Uterus (tissue), 4 donors: ENCODE data around the gene NIT2. TPM values are rescaled to one million over a fixed set of nuclear protein-coding genes. Genes with fewer than 3 reads are reported as not detected.

Experiments used
- DNase-seq, 2 donors: peaks; one replicate each; pipeline ENCODE4 v3.0.0-alpha.2; 2019 to 2020
- H3K27ac ChIP-seq, 2 donors: fragments of 200-600 bp; sonication (generic); 1 replicate in 1 of 2; 2 replicates in 1 of 2; pipeline ENCODE4 v1.5.1; 2016 to 2018
- H3K27me3 ChIP-seq, 2 donors: fragments of 200-600 bp; sonication (generic); one replicate each; pipeline ENCODE4 v1.5.1; 2018 to 2019; ENCODE audit warnings: control low read depth in 1 of 2
- H3K36me3 ChIP-seq, 2 donors: fragments of 200-600 bp; sonication (generic); one replicate each; pipeline ENCODE4 v1.5.1; 2019; ENCODE audit warnings: control low read depth in 1 of 2
- H3K4me1 ChIP-seq, 2 donors: fragments of 200-600 bp; sonication (generic); one replicate each; pipeline ENCODE4 v1.5.1; 2018 to 2019; ENCODE audit warnings: control low read depth in 1 of 2
- H3K4me3 ChIP-seq, 2 donors: fragments of 200-600 bp; sonication (generic); 1 replicate in 1 of 2; 2 replicates in 1 of 2; pipeline ENCODE4 v1.5.1; 2018 to 2019; ENCODE audit warnings: mild to moderate bottlenecking in 1 of 2
- H3K9me3 ChIP-seq, 2 donors: fragments of 200-600 bp; sonication (generic); one replicate each; pipeline ENCODE4 v1.5.1; 2019; ENCODE audit warnings: control low read depth in 1 of 2
- POLR2A ChIP-seq, 2 donors: fragments of 450-650 bp; IDR thresholded peaks; one replicate each; pipeline ENCODE4 v1.6.1; 2016; ENCODE audit warnings: antibody characterized with exemption in 2 of 2, mild to moderate bottlenecking in 1 of 2, moderate library complexity in 1 of 2
- intact Hi-C: fragments of 100-400 bp; cut with DNase I; formaldehyde crosslinking; loops from one replicate; pipeline ENCODE4 v1.15.1; 2023; ENCODE audit warnings: low total_unique reads
- total RNA-seq, 4 donors: library from RNA; depleted of rRNA in 3 of 4; stranded (reverse); fragments of >200 nt in 3 of 4; gene quantifications; one replicate each; pipeline versions ENCODE4 v1.1.0 to v1.2.4, GENCODE V29; 2014 to 2023
- TF ChIP-seq, protein P1 (sequence below), 4 experiments: fragments of 200-600 bp in 2 of 4; fragments of 450-650 bp in 2 of 4; sonication (generic) in 2 of 4; IDR thresholded peaks; one replicate each; pipeline ENCODE4 v1.5.1; 2016 to 2019; ENCODE audit warnings: antibody characterized with exemption in 4 of 4, mild to moderate bottlenecking in 2 of 4, moderate library complexity in 1 of 4
- donor health status: DM: yes; HTN: yes; CAD: no.

NIT2 gene
- total RNA-seq, 4 donors from 2014 or later: 12.4 to 39.0 (median 19.2) TPM

DNA sequence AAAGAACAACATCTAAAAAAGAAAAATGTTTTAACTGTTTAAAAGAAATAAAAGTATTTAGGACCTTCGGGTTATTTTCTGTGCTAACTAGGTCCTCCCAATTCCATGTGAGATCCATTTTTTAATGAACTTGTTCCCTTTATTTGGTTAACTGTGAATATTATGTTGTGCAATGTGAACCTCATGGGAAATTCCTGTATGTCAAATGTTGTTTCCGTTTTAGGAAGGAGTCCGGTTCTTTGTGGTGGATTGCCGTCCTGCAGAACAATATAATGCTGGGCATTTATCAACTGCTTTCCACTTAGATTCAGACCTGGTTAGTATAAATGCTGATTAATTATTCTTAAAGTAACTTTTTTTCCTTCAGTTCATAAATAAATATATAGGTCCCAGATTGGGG, 35.5 kb upstream of the NIT2 start:
- H3K4me1 ChIP-seq: no peaks in the 10 kb centered on the region
- no peaks in the 10 kb centered on the region for H3K9me3 ChIP-seq
- no peak for DNase-seq
- H3K27ac ChIP-seq: no peak overlapping the region
- TF ChIP-seq, protein P1, sequence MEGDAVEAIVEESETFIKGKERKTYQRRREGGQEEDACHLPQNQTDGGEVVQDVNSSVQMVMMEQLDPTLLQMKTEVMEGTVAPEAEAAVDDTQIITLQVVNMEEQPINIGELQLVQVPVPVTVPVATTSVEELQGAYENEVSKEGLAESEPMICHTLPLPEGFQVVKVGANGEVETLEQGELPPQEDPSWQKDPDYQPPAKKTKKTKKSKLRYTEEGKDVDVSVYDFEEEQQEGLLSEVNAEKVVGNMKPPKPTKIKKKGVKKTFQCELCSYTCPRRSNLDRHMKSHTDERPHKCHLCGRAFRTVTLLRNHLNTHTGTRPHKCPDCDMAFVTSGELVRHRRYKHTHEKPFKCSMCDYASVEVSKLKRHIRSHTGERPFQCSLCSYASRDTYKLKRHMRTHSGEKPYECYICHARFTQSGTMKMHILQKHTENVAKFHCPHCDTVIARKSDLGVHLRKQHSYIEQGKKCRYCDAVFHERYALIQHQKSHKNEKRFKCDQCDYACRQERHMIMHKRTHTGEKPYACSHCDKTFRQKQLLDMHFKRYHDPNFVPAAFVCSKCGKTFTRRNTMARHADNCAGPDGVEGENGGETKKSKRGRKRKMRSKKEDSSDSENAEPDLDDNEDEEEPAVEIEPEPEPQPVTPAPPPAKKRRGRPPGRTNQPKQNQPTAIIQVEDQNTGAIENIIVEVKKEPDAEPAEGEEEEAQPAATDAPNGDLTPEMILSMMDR (IDR thresholded peaks at IDR 0.05): no peak
- TF ChIP-seq POLR2A (IDR thresholded peaks at IDR 0.05): no peak
- intact Hi-C loops: no loop called here
- no peaks in the 10 kb centered on the region for H3K36me3 ChIP-seq
- H3K27me3 ChIP-seq: no peaks in the 10 kb centered on the region
- no peak overlapping the region for H3K4me3 ChIP-seq

DNA sequence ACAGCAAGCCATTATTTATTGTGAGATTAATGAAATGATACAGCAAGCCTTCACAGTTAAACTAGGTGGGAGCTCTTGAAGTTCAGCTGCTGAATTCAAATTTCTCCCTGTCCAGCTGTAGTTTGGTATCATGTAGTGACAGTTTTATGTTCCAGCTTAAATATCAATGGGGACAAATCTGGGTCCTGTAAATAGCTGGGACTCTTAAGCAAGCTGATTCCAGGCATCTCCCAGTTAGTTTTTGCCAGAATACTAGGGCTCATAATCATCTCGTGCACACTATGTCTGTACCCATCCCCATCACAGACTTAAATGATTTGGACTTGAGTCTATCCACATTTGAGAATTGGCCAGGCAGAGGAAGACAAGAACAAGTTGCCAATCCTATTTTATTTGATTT, 27.9 kb upstream of the NIT2 start:
- no peak overlapping the region for H3K27ac ChIP-seq
- H3K36me3 ChIP-seq: peaks cover 0 to 3% of the 10 kb centered on the region in 2 donors
- DNase-seq: no peak
- H3K9me3 ChIP-seq: no peaks in the 10 kb centered on the region
- TF ChIP-seq, protein P1 (IDR thresholded peaks at IDR 0.05): no peak
- TF ChIP-seq POLR2A (IDR thresholded peaks at IDR 0.05): no peak
- no peaks in the 10 kb centered on the region for H3K27me3 ChIP-seq
- H3K4me3 ChIP-seq: no peak overlapping the region
- H3K4me1 ChIP-seq: no peaks in the 10 kb centered on the region
- intact Hi-C loops: no loop called here

DNA sequence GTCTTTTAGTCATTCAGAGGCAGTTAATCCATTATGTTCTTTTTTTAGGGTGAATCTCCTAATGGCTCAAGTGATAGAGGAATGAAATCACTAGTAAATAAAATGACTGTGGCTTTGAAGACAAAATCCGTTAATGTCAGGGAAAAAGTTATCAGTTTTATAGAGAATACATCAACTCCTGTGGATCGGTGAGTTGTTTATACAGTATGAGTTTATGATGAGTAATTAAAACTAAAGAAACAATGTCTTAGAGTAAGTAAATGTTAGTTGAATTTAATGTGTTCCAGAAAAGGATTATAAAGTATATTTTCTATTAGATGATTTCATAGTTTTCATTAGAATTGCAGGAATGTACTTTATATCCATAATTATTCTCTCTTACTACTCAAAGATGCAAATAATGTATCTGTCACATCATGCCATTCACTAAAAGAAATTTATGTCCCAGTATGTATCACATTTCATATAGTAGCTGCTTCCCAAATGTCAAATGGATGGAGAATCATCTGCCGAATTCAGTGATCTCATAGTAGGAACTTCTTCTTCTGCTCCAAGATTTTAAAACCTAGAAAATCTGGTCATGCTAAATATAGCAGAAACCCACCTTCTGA, 24.1 kb upstream of the NIT2 start:
- DNase-seq: no peak
- H3K4me3 ChIP-seq: no peak overlapping the region
- no peaks in the 10 kb centered on the region for H3K9me3 ChIP-seq
- TF ChIP-seq, protein P1 (IDR thresholded peaks at IDR 0.05): no peak
- no peak for TF ChIP-seq POLR2A (IDR thresholded peaks at IDR 0.05)
- no peaks in the 10 kb centered on the region for H3K27me3 ChIP-seq
- H3K4me1 ChIP-seq: no peaks in the 10 kb centered on the region
- no peak overlapping the region for H3K27ac ChIP-seq
- intact Hi-C loops: no loop called here
- H3K36me3 ChIP-seq: no peaks in the 10 kb centered on the region

DNA sequence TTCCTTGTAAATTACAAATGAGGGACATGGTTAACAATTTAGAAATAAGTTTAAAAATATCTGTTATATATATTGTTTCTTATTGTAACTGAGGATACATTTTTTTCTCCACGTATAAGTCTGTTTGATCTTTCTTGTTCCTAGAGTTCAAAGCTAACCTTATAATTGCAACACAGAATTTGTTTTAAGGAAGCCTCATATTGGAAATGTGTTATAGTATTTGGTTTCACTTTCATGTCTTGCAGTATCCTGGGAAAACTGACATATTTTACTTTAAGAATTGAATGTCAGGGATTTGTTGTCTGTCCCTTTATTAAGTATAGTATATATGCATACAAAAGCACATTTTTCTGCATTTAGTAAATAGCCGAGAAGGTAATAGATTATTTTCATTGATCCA, 23.5 kb upstream of the NIT2 start:
- Histone ChIP-seq H3K27ac (no peak overlapping the region), H3K9me3 (no peaks in the 10 kb centered on the region), H3K27me3 (no peaks in the 10 kb centered on the region), H3K4me3 (no peak overlapping the region), H3K36me3 (no peaks in the 10 kb centered on the region), H3K4me1 (no peaks in the 10 kb centered on the region)
- TF ChIP-seq POLR2A (IDR thresholded peaks at IDR 0.05): no peak
- TF ChIP-seq, protein P1 (IDR thresholded peaks at IDR 0.05): no peak
- no peak for DNase-seq
- intact Hi-C loops: no loop called here

DNA sequence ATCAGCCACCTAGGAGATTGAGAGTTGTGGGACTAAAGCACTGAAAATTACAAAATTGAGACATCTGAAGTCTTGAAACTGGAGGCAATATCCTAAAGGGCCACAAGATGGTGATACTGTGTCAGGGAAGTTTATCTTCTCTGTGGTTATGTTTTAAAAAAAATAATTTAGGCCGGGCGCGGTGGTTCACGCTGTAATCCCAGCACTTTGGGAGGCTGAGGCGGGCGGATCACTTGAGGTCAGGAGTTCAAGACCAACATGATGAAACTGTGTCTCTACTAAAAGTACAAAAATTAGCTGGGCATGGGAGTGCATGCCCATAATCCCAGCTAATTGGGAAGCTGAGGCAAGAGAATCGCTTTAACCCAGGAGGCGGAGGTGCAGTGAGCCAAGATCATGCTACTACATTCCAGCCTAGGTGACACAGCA, 17.9 kb upstream of the NIT2 start:
- intact Hi-C loops: no loop called here
- Histone ChIP-seq H3K27me3 (no peaks in the 10 kb centered on the region), H3K9me3 (no peaks in the 10 kb centered on the region), H3K4me1 (no peaks in the 10 kb centered on the region), H3K27ac (no peak overlapping the region), H3K36me3 (no peaks in the 10 kb centered on the region), H3K4me3 (no peak overlapping the region)
- TF ChIP-seq, protein P1 (IDR thresholded peaks at IDR 0.05): peak; percentile 45 to 66 (median 58)
- no peak for TF ChIP-seq POLR2A (IDR thresholded peaks at IDR 0.05)
- DNase-seq: peak; percentile 32 to 34
